HG02970 (cell line): ENCODE measurements around the gene C2orf76.
A peak's percentile ranks its signal among the peaks of the same experiment; 100 is the strongest.
"Not testable (repeated sequence)": the region's sequence is repeated elsewhere in the genome, so short reads cannot be mapped to it uniquely, and the experiment has no call there.

Source experiments
- ATAC-seq: cut with Tn5 transposase; IDR thresholded peaks from one replicate; pipeline ENCODE4 v1.9.1; 2021; ENCODE audit warnings: mild to moderate bottlenecking, moderate library complexity, moderate number of reproducible peaks; ENCODE audit not compliant: unreplicated experiment, low FRiP score

Gene C2orf76

DNA sequence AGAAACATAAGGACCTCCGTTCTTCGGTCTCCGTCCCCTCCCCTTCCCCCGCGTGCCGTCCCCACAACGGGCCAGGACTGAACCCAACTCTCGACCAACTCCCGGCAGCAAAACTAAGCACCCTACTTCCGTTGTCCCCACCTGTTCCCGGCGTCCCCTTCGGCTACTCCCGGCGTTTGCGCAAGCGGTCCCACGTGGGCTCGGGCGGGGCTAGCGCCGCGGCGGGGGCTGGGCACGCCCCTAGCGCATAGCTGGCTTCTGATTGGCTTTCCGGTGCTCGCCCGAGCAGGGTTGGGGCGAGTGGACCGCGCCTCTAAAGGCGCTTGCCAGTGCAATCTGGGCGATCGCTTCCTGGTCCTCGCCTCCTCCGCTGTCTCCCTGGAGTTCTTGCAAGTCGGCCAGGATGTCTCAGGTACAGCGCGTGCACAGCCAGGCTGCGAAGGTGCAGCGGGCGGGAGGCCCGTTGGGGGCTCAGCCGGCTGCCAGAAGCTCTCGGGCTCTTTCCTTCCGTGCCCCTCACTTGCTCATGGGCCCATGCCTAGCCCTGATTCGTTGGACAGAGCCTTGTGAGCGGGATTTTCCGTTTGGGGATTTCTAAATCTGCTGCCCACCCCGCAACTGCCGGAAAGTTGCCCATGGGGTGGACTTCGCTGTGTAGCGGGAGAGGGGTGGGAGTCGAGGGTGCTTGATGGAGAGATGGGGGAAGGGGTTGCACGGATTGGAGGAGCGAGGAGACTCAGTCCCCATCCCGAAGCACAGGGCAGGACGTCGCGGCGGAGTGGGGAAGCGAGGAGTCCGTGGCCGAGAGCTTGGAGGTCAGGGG, at the start of gene C2orf76, which contains the start of gene DBI:
Gene C2orf76, minus strand, starts transcription at position 186 of the 823 bp plus-strand sequence. CDS start 26,875 bp downstream, outside the sequence.
Gene DBI, plus strand, starts transcription at position 329 of the 823 bp plus-strand sequence. Its CDS starts 75 bp downstream, at position 404.
- ATAC-seq = peak; percentile 95

GRCh38 chr2:119415630-119416029, 49.0 kb upstream of the C2orf76 start:
- no peak for ATAC-seq

GRCh38 chr2:119414894-119415293, 48.3 kb upstream of the C2orf76 start:
- no peak for ATAC-seq

GRCh38 chr2:119409506-119409905, 42.9 kb upstream of the C2orf76 start:
- ATAC-seq = no peak

DNA sequence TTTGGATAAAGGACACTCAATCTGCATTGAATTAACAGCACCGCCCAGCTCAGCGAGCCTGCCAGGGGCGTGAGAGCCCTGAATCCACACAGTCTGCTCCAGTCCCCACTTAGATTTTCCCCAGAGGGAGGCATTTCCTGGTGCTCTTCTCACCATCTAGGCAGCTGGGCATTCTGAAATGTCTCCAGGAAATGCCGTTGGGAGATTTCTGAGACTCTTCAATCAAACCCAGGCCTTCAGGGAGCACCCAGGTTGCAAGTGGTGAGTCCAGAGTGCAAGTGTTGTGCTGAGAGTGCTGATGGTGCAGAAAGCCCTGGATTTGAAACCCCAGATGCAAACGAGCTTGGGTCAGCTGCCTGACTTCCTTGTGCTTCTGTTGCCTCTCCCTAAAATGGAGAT, 41.6 kb upstream of the C2orf76 start:
- no peak for ATAC-seq

- ATAC-seq = no peak
Observed at GRCh38 chr2:119407430-119408220, 41.0 kb upstream of the C2orf76 start.

DNA sequence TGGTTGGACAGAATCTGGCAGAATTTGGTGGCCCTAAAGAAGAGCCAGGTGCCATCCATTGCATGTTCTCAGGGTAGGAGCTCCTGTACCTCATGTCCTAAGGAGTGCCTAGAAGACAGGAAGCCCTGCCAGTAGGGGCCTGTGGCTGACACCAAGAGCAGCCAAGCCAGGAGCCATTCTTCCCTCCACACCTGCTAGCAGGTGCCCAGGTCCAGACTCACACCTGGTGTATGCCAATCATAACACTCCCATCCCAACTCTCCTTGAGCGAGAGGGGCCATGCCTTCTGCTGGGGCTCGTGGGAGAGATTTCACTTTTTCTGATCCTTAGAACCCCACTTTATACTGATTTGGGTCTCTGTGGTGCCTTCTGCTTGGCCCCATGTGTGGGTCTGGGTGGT, 38.5 kb upstream of the C2orf76 start:
- ATAC-seq = no peak

DNA sequence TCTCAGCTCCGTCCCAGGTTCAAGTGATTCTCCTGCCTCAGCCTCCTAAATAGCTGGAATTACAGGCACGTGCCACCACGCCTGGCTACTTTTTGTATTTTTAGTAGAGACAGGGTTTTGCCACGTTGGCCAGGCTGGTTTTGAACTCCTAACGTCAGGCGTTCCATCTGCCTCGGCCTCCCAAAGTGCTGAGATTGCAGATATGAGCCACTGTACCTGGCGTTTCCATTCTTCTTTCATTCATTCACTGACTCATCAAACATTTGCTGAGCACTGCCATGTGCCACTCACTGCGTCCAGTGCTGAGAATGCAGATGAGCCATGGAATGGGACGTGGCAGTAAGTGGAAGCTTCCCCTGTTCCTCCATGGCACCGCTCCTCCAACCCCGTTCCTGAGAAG, 37.0 kb upstream of the C2orf76 start:
- ATAC-seq = not testable (repeated sequence)

DNA sequence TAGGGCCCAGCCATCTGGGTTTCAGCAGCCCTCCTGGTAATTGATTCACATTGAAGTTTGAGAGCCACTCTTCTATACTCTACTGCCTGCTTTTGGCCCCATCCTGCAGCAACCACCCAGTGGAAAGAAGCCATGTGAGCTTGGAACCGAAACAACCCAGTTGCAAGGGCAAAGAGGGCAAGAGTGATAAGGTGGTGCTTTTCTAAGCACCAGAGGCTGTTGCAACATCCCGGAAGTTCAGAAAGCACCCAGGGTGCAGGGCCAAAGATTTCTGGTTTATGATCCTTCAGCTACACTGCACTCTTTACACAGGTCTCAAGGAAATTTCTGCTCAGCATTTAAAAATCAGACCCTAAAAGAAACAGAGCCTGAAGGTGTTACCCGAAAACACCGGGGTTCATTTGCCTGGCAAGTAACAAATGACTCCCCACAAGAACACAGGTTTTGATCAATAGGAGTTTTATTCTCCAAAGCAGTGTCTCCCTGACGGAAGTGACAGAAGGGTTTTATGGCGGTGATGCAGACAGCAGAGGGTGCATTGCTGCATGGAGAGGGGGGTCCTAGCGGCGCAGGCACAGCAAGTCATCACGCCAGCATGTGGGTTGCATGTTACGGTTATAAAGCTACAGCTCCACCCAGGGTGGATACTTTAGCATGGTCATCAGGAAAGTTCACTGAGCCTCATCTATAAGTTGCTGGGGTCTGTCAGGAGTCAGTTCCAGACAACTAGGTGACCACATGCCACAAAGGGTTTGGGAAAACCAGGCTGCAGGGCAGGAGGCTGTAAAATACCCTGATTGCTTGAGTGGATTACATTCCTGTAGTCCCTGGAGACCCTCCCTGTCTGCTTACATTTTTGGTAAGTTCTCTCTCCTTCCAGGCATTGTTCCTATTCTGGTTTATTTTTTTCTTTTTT, 36.3 kb upstream of the C2orf76 start:
- ATAC-seq = no peak

GRCh38 chr2:119402106-119402505, 35.5 kb upstream of the C2orf76 start:
- ATAC-seq = no peak

DNA sequence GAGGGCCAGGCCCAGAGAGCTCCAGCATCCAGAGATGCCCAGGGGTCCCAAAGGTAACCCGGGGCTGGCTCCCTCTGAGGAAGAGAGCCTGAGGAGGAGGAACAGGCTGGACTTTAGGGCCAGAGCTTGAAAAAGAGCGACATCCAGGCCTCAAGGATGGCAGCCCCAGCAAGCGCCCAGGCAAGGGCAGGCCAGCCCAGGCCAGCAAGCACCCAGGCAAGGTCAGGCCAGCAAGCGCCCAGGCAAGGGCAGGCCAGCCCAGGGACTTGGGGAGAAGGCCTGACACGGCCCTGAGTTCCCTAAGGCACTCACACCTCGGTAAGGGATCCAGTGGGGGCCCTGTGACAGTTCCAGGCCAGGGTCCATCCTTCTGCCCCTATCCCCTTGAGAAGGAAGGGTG, 30.6 kb upstream of the C2orf76 start:
- no peak for ATAC-seq

- ATAC-seq = no peak
Observed at GRCh38 chr2:119393971-119394748, 27.5 kb upstream of the C2orf76 start.

DNA sequence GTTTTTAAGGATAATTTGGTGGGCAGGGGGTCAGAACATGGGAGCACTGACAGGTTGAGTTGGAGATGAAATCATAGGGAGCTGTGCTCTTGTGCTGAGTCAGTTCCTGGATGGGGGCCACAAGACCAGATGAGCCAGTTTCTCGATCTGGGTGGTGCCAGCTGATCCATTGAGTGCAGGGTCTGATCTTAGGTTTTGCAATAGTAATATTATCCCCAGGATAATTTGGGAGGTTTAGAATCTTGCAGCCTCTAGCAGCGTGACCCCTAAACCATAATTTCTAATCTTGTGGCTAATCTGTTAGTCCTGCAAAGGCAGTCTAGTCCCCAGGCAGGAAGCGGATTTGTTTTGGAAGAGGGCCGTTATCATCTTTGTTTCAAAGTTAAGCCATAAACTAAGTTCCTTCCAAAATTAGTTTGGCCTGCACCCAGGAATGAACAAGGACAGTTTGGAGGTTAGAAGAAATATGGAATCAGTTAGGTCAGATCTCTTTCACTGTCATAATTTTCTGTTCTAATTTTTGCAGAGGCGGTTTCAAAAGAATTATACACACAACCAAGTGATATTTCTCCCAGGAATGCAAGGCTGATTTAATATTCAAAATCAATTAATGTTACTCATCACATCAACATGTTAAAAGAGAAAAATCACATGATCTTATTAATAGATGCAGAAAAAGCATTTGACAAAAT, 23.1 kb upstream of the C2orf76 start:
- no peak for ATAC-seq

GRCh38 chr2:119387381-119388129, 20.9 kb upstream of the C2orf76 start:
- peak; percentile 55 for ATAC-seq

DNA sequence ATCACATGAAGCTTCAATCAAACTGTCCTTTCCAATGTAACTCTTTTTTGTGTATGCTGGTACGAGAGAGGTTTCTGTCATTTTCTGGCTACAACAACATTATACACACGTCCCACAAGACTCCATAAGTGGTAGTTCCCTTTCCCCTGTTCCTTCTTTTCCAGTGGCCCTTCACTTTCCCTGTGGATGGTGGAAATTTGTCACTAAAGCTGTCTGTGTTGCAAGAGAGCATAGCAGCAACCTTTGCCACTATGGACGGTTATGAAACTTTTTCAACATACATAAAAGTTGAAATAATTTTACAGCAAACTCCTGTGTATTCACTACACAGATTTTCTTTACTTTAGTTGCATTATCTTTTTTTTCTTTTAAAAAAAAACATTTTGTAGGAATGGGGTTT, 18.8 kb upstream of the C2orf76 start:
- no peak for ATAC-seq

GRCh38 chr2:119384971-119385370, 18.3 kb upstream of the C2orf76 start:
- no peak for ATAC-seq

GRCh38 chr2:119383410-119384140, 16.9 kb upstream of the C2orf76 start:
- ATAC-seq = no peak

- ATAC-seq = no peak
Observed at GRCh38 chr2:119378566-119378965, 11.9 kb upstream of the C2orf76 start.
